HepG2 (cell line): ENCODE data around the gene CDCP1. TPM values are rescaled to one million over a fixed set of nuclear protein-coding genes. Genes with fewer than 3 reads are reported as not detected.

Source experiments
- ATAC-seq: fragments of 200-7000 bp; cut with Tn5 transposase; 3 replicates; pipeline ENCODE4 v1.9.1; 2020; ENCODE audit warnings: mild to moderate bottlenecking, moderate library complexity
- BruUV-seq: library from RNA; stranded (reverse); fragments of 400-500 nt; replicated peaks from 2 replicates; lab custom pipeline; 2021; lab: Mats Ljungman, UMichigan
- CTCF ChIA-PET: fragments of 300-600 bp; formaldehyde crosslinking; extraction: SDS; loops from one replicate; lab custom pipeline; 2021; ENCODE audit warnings: low total read pairs, inconsistent platforms, low intra/inter-chr PET ratio; lab: Yijun Ruan, JAX
- POLR2A ChIA-PET: fragments of 350-600 bp; sonication (Branson Sonifier 250); formaldehyde crosslinking; loops from one replicate; lab custom pipeline; 2020; ENCODE audit warnings: antibody characterized with exemption, inconsistent platforms; lab: Yijun Ruan, JAX
- DNase-seq: peaks from one replicate; pipeline ENCODE4 v3.0.0-alpha.2; 2015; ENCODE audit warnings: low spot score
- FAIRE-seq: peaks from 3 replicates; lab custom pipeline; 2011; peaks lifted over from hg19 to GRCh38; lab: Jason Lieb, UNC
- H2AFZ ChIP-seq: one replicate; pipeline ENCODE4 v1.6.1; 2011; ENCODE audit warnings: low read length, inconsistent platforms
- H3K27ac ChIP-seq: fragments of 300-600 bp; 3 replicates; pipeline ENCODE4 v1.8.0; 2011; ENCODE audit warnings: mixed run types, mild to moderate bottlenecking, mixed read lengths, low read length, inconsistent platforms; ENCODE audit not compliant: insufficient read depth; ENCODE audit errors: extremely low read length
- H3K27me3 ChIP-seq, 2 experiments: fragments of 200-600 bp in 1 of 2; 2 replicates in 1 of 2; 3 replicates in 1 of 2; pipeline versions ENCODE4 v1.6.0 to v1.8.0; 2011; ENCODE audit warnings: low read length in 2 of 2, mild to moderate bottlenecking in 2 of 2, moderate library complexity in 2 of 2, inconsistent platforms in 1 of 2; ENCODE audit not compliant: insufficient read depth in 2 of 2, control insufficient read depth in 1 of 2
- H3K36me3 ChIP-seq, 2 experiments: fragments of 200-600 bp in 1 of 2; replicated peaks in 1 of 2; 2 replicates in 1 of 2; 3 replicates in 1 of 2; pipeline versions ENCODE4 v1.5.1 to v1.8.0; 2011; ENCODE audit warnings: low read length in 2 of 2, inconsistent platforms in 1 of 2; ENCODE audit not compliant: insufficient read depth in 2 of 2, control insufficient read depth in 1 of 2
- H3K4me1 ChIP-seq: 2 replicates; pipeline ENCODE4 v1.5.1; 2012; ENCODE audit warnings: low read length, inconsistent platforms; ENCODE audit not compliant: insufficient read depth
- H3K4me2 ChIP-seq: 2 replicates; pipeline ENCODE4 v1.6.0; 2011; ENCODE audit warnings: low read depth, low read length, inconsistent platforms
- H3K4me3 ChIP-seq, 3 experiments: fragments of 200-600 bp in 1 of 3; sonication (generic), shearing (Covaris generic) in 1 of 3; replicated peaks in 1 of 3; 2 replicates each; pipeline ENCODE4 v1.5.1; 2011 to 2016; ENCODE audit warnings: low read length in 3 of 3, inconsistent platforms in 2 of 3, low read depth in 2 of 3, mild to moderate bottlenecking in 2 of 3, control low read depth in 1 of 3, mixed read lengths in 1 of 3; ENCODE audit not compliant: insufficient read depth in 1 of 3
- H3K79me2 ChIP-seq: one replicate; pipeline ENCODE4 v1.6.1; 2011; ENCODE audit warnings: low read length, inconsistent platforms; ENCODE audit not compliant: insufficient read depth
- H3K9ac ChIP-seq: 2 replicates; pipeline ENCODE4 v1.6.0; 2011; ENCODE audit warnings: mild to moderate bottlenecking, low read depth, low read length, inconsistent platforms; ENCODE audit not compliant: insufficient read depth
- H3K9me3 ChIP-seq: 2 replicates; pipeline ENCODE4 v1.5.1; 2012; ENCODE audit warnings: mild to moderate bottlenecking, low read length
- H4K20me1 ChIP-seq: 2 replicates; pipeline ENCODE4 v1.6.0; 2011; ENCODE audit warnings: inconsistent platforms, mild to moderate bottlenecking, low read length, moderate library complexity; ENCODE audit not compliant: insufficient read depth
- CREB1 ChIP-seq, 2 experiments: fragments of 450-650 bp in 1 of 2; IDR thresholded peaks; 2 replicates each; pipeline ENCODE4 v1.6.1; 2016 to 2017; ENCODE audit warnings: control low read depth in 1 of 2, mild to moderate bottlenecking in 1 of 2, missing compliant biosample characterization in 1 of 2, missing genetic modification characterization in 1 of 2
- ZNF138 ChIP-seq: sonication (generic); formaldehyde crosslinking; IDR thresholded peaks from 2 replicates; pipeline ENCODE4 v1.5.0; 2020; ENCODE audit warnings: mild to moderate bottlenecking, low read depth, missing genetic modification reagents
- WGBS: methylation state at CpG from one replicate; pipeline ENCODE4 v1.1.6; 2017; ENCODE audit warnings: low lambda C conversion rate; 5-methylcytosine and 5-hydroxymethylcytosine counted together
- in situ Hi-C: cut with HindIII; loops from 2 replicates; pipeline ENCODE4 v1.10.0; 2017; ENCODE audit warnings: low pct_unique_long_range_greater_than_20kb; ENCODE audit not compliant: extremely low pct_ligation_motif_present
- intact Hi-C: fragments of 100-400 bp; cut with micrococcal nuclease; formaldehyde crosslinking; loops from one replicate; pipeline ENCODE4 v1.10.0; 2022; ENCODE audit not compliant: unreplicated experiment
- polyA plus RNA-seq, 8 experiments: library from polyadenylated mRNA; depleted of rRNA in 3 of 8; stranded (reverse) in 7 of 8; unstranded in 1 of 8; fragments of >200 nt; fragmentation: Illumina TruSeq in 4 of 8; extraction: Trizol in 4 of 8; gene quantifications; 2 replicates each; pipeline versions ENCODE4 v1.2.1 to v1.2.3, GENCODE V29; 2011 to 2016; ENCODE audit warnings: low read depth in 4 of 8, missing spikeins in 1 of 8, mixed read lengths in 1 of 8; ENCODE audit not compliant: insufficient read depth in 1 of 8
- total RNA-seq, 5 experiments: library from RNA; depleted of rRNA; stranded (reverse); fragments of >200 nt; fragmentation: Illumina TruSeq; extraction: Trizol; gene quantifications; 2 replicates each; pipeline ENCODE4 v1.2.3, GENCODE V29; 2016; ENCODE audit warnings: low read depth in 1 of 5
- TF ChIP-seq, protein P1 (sequence below): sonication (generic); formaldehyde crosslinking; IDR thresholded peaks from 2 replicates; pipeline ENCODE4 v1.4.0; 2020; ENCODE audit warnings: missing genetic modification reagents; ENCODE audit errors: not compliant biosample characterization
- TF ChIP-seq, protein P2 (sequence below): sonication (generic); formaldehyde crosslinking; IDR thresholded peaks from 2 replicates; pipeline ENCODE4 v1.5.0; 2020; ENCODE audit warnings: mild to moderate bottlenecking, missing genetic modification reagents, moderate library complexity

Gene CDCP1
- total and polyA plus RNA-seq, 2 of the 13 experiments (the other 11 are each of a cell fraction or from before 2014, with no cell fraction given), result 0.11 to 0.18 TPM

DNA sequence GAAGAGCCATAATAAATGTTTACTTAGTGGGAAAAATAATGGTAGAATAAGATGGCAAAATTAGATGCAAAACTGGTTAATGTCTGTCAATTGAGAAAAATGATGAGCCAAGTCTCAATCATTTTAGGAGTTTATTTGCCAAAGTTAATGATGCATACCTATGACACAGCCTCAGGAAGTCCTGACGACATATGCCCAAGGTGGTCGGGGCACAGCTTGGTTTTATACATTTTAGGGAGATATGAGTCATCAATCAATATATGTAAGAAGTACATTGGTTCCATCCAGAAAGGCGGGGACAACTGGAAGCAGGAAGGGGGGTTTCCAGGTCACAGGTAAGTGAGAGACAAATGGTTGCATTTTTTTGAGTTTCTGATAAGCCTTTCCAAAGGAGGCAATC, 88.6 kb downstream of the CDCP1 start:
- POLR2A ChIA-PET, result no interaction called here
- 21% methylated on average over 3 of the region's 3 CpGs for WGBS
- DNase-seq (no peak), FAIRE-seq (no peak), ATAC-seq (no peak)
- BruUV-seq, result no TSS peak
- intact Hi-C loops, result no loop called here
- Histone ChIP-seq H2AFZ (no peak overlapping the region), H3K36me3 (no peaks in the 10 kb centered on the region), H3K4me2 (no peak overlapping the region), H4K20me1 (no peaks in the 10 kb centered on the region), H3K9ac (no peak overlapping the region), H3K27me3 (peaks cover 0 to 1% of the 10 kb centered on the region in 2 experiments; a peak in 2 of 5 replicates), H3K9me3 (no peaks in the 10 kb centered on the region), H3K79me2 (no peaks in the 10 kb centered on the region), H3K4me1 (peaks cover 9% of the 10 kb centered on the region; the same call in 1 of the 2 replicates), H3K27ac (no peak overlapping the region), H3K4me3 (no peak overlapping the region)
- in situ Hi-C loops, result no loop called here
- CTCF ChIA-PET, result no interaction called here
- TF ChIP-seq, protein P1, sequence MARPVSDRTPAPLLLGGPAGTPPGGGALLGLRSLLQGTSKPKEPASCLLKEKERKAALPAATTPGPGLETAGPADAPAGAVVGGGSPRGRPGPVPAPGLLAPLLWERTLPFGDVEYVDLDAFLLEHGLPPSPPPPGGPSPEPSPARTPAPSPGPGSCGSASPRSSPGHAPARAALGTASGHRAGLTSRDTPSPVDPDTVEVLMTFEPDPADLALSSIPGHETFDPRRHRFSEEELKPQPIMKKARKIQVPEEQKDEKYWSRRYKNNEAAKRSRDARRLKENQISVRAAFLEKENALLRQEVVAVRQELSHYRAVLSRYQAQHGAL (CRISPR knock-in tag), result no peak
- TF ChIP-seq CREB1 (IDR thresholded peaks at IDR 0.05) (peak; percentile 41; the same call in 1 of the 2 replicates), CREB1 (CRISPR knock-in tag; IDR thresholded peaks at IDR 0.05) (no peak)

DNA sequence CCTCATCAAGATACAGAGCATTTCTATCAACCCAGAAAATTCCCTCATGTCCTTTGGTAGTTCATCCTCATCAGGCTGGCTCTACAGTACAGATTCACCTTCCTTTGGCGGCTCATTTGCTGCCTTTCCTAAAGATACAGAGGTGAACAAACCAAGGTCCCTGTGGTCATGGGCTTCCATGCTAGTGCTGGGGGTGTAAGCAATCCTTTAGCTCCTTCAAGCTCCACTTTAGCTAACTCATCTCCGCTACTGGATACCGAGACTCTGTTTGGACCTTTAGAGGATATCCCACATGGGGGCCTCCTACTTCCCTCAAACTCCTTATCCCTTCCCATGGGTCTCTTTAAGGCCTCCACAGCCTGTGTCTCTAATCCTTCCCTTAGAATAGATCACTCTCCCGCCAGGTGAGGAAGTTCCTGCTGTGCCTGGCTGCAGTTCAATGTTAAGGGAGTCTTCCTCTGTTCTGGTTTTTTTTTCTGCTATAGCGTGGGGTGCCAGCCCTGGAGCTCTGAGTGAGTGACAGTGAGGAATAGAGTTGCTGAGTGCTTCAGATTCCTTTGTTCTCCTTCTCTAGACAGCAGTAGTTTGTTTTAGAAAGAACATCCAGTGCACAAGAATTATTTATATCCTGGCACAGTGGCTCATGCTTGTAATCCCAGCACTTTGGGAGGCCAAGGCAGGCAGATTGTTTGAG, 89.4 kb downstream of the CDCP1 start:
- Histone ChIP-seq H3K9me3 (no peaks in the 10 kb centered on the region), H3K9ac (no peak overlapping the region), H3K36me3 (no peaks in the 10 kb centered on the region), H3K4me2 (no peak overlapping the region), H3K27ac (no peak overlapping the region), H3K79me2 (no peaks in the 10 kb centered on the region), H2AFZ (no peak overlapping the region), H3K27me3 (peaks cover 1 to 3% of the 10 kb centered on the region in 2 experiments; a peak in 2 of 5 replicates), H4K20me1 (no peaks in the 10 kb centered on the region), H3K4me1 (peaks cover 9% of the 10 kb centered on the region; the same call in 1 of the 2 replicates), H3K4me3 (no peak overlapping the region)
- DNase-seq (no peak), ATAC-seq (no peak), FAIRE-seq (no peak)
- TF ChIP-seq, protein P2, sequence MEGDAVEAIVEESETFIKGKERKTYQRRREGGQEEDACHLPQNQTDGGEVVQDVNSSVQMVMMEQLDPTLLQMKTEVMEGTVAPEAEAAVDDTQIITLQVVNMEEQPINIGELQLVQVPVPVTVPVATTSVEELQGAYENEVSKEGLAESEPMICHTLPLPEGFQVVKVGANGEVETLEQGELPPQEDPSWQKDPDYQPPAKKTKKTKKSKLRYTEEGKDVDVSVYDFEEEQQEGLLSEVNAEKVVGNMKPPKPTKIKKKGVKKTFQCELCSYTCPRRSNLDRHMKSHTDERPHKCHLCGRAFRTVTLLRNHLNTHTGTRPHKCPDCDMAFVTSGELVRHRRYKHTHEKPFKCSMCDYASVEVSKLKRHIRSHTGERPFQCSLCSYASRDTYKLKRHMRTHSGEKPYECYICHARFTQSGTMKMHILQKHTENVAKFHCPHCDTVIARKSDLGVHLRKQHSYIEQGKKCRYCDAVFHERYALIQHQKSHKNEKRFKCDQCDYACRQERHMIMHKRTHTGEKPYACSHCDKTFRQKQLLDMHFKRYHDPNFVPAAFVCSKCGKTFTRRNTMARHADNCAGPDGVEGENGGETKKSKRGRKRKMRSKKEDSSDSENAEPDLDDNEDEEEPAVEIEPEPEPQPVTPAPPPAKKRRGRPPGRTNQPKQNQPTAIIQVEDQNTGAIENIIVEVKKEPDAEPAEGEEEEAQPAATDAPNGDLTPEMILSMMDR (CRISPR knock-in tag), result no peak
- TF ChIP-seq ZNF138 (CRISPR knock-in tag), result no peak
- ChIA-PET CTCF (interaction anchor here (1.6 kb wide), 1 partner anchor 19 kb away, joined by 6 read pairs; no protein-coding TSS in a partner anchor), POLR2A (no interaction called here)
- 59% methylated on average over 5 of the region's 5 CpGs for WGBS
- no TSS peak for BruUV-seq
- in situ Hi-C loops (no loop called here), intact Hi-C loops (no loop called here)
